Activated gamma-delta T cell treated with Interleukin-2 at 50 U/mL for 16 hours (primary cell): ENCODE measurements around the gene ABHD17A.

ENCODE experiments used
- DNase-seq: peaks from one replicate; pipeline ENCODE4 v3.0.0-alpha.2; 2020

ABHD17A gene

DNA sequence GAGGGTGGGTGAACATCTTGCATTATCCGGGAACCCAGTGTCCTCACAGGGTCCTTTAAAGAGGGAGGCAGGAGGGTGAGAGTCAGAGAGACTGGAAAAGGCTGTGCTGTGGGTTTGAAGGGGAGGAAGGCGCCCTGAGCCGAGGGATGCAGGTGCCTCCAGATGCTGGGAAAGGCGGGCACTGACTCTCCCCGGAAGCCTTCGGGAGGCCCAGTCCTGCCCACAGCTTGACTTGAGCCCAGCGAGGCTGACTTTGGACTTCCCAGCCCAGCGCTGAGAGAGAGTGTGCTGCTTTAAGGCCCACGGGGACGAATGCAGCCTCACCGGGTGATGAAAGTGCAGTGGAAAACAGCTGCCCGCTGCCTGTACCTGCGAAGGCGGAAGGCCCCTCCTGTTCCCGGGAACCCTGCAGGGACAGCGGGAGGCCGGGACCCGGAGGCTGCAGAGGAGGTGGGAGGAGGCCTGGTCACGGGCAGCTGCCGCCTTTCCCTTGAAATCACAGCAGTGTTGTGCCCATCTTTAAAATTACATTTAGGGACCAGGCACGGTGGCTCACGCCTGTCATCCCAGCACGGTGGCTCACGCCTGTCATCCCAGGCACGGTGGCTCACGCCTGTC, 53.1 kb downstream of the ABHD17A start:
- no peak for DNase-seq

DNA sequence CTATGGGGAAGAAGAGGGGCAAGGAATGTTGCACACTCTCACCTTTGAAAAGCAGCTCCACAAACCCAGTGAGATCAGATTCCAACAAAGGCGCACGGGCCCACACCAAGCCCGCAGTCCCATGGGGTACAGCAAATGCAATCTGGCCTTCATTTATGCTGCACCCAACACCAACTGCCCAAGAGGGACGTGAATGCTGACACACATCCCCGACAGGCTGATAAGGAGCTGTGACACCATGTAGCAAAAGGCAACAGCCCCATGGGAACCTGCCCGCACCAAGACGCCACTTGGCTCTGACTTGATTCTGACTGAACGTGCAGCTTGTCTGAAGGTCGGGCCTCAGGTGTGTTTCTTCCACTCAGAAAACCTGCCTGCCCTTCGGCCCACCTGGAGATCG, 54.3 kb downstream of the ABHD17A start:
- DNase-seq: no peak

DNA sequence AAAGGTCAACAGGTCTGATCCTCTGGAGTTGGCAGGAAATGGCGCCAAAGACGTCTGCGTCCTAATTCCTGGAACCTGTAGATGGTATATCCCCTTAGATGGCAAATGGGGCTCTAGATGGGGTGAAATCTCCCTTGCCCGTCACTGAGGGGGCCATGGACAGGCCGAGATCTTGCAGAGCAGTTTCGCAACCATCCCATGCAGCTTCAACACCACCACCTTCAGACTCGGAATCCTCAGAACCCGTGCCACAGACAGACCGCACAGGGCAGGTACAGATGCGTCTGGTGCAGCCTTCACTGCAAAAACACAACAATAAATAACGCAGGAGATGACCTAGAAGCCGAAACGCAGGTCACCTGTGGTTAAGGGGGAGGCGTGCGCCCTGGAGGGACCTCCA, 54.7 kb downstream of the ABHD17A start:
- DNase-seq: no peak

DNA sequence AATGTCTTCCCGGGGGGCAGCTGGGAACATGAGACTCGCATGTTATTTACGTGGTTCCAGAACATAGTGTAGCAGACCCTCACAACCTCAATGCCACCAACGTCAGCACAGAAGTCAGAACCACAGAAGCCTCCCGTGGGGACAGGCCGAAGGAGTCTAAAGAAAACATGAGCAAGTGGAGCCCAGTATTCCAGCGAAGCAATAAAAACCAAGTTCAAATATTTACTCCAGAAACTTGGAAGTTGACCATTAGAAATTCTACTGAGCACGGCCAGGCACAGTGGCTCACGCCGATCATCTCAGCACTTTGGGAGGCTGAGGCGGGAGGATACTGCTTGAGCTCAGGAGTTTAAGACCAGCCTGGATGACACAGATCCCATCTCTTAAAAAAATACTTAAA, 55.3 kb downstream of the ABHD17A start:
- DNase-seq: no peak

DNA sequence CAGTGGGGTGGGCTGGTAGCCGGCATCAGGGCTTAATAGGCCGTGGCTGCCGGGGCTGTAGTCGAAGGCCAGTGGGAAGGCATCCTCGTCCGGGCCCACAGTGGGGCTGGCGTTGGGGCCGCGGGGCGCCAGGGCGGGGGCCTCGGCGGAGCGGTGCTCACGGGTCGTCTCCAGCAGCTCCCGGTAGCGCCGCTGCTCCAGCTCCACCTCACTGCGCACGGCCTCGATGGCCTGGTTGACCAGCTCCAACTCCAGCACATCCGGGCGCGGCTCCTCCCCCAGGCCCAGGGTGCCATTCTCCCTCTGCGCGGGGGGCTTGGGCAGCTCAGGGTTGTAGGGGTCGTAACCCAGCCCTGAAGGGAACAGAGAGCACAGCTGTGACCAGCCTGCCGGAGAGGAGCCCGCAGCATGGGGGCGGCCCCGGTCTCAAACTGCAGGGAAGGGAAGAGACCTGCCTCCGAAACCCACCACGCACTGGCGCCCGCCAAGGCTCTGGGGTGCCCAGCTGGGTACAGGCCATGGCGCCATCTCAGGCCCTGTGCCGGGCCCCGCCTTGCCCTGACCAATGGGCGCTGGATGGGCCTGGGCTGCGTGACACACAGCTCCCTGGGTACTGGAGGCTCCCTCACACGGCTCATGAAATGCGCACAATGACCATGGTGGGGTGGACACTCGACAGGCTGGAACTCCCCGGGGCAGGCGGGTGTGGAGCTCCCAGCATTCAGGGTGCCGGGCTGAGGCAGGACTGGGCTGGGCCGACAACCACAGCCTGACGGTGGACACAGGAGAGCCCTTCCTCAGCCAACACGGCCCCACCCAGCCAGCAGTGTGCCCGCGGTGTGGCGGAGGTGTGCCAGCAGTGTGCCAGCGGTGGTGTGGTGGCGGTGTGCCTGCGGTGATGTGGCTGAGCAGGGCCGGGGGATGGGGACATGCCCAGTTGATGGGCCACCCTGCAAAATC, 56.7 kb downstream of the ABHD17A start:
- no peak for DNase-seq

DNA sequence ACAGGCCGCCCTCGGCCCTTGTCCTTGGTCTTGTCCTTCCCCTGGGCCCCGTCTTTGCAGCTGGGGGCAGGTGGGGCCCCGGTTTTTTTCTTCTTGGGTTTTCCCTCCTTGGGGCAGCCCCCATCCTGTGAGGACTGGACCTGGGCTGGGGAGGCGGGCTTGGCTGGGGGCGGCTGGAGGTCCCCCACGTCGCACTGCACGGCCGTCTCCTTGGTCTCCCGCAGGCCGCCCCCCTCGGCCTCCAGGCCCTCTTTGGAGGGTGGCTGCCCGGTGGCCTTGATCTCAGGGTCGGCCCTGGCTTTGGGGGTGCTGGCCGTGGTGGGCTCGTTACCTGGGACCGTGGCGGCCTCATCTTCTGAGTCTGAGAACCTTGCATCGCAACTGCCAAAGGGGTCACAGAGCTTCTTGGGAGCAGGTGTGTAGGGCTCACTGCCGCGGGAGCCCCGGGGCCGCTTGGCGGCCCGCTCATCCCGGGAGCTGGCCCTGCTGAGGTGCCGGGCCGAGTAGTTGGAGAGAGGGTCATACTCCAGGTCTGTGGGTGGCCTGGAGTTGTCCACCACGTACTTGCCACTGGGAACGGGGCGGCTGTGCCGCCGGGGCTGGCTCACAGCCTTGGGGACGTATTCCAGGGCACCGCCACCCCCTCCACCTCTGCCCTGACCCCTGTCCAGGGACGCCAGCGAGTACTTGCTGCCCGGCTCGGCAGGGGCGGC, 57.6 kb downstream of the ABHD17A start:
- DNase-seq: no peak
